SK-N-SH treated with all-trans-retinoic acid at 6 μM for 48 hours (cell line): ENCODE results near the gene DYNC1I1.

Source experiments
- ATAC-seq: fragments of 200-7000 bp; cut with Tn5 transposase; 3 replicates; pipeline ENCODE4 v1.9.1; 2020; ENCODE audit warnings: mild to moderate bottlenecking, moderate library complexity
- ARNTL ChIP-seq: fragments of 450-650 bp; formaldehyde crosslinking; IDR thresholded peaks from 2 replicates; pipeline ENCODE4 v1.5.0; 2020; ENCODE audit warnings: low read depth, mild to moderate bottlenecking, moderate library complexity, borderline replicate concordance
- BACH2 ChIP-seq: fragments of 250-450 bp; sonication (Bioruptor Pico); IDR thresholded peaks from 2 replicates; pipeline ENCODE4 v1.9.0; 2021; ENCODE audit warnings: mild to moderate bottlenecking, borderline replicate concordance
- CREB5 ChIP-seq: fragments of 250-450 bp; sonication (Bioruptor Pico); IDR thresholded peaks from 2 replicates; pipeline ENCODE4 v1.5.1; 2020; ENCODE audit warnings: low read depth, mild to moderate bottlenecking, moderate library complexity
- CSDC2 ChIP-seq: fragments of 250-450 bp; sonication (Bioruptor Pico); IDR thresholded peaks from 2 replicates; pipeline ENCODE4 v1.5.0; 2020; ENCODE audit warnings: mild to moderate bottlenecking, moderate library complexity
- ESRRG ChIP-seq: fragments of 250-450 bp; sonication (Bioruptor Pico); IDR thresholded peaks from 2 replicates; pipeline ENCODE4 v1.6.1; 2021; ENCODE audit warnings: mild to moderate bottlenecking
- GLIS3 ChIP-seq: fragments of 250-450 bp; sonication (Bioruptor Pico); IDR thresholded peaks from 2 replicates; pipeline ENCODE4 v1.5.0; 2020; ENCODE audit warnings: mild to moderate bottlenecking, moderate library complexity
- ISL1 ChIP-seq: fragments of 250-450 bp; sonication (Bioruptor Pico); IDR thresholded peaks from 2 replicates; pipeline ENCODE4 v2.1.2; 2022; ENCODE audit warnings: mild to moderate bottlenecking, moderate library complexity
- OSR1 ChIP-seq: fragments of 250-450 bp; sonication (Bioruptor Pico); IDR thresholded peaks from 2 replicates; pipeline ENCODE4 v1.8.0; 2022; ENCODE audit warnings: moderate library complexity, mild to moderate bottlenecking, inconsistent platforms
- PATZ1 ChIP-seq: fragments of 250-450 bp; sonication (Bioruptor Pico); IDR thresholded peaks from 2 replicates; pipeline ENCODE4 v1.8.0; 2020; ENCODE audit warnings: mild to moderate bottlenecking, moderate library complexity, borderline replicate concordance
- PPARA ChIP-seq: fragments of 250-450 bp; sonication (Bioruptor Pico); IDR thresholded peaks from 2 replicates; pipeline ENCODE4 v1.5.0; 2020; ENCODE audit warnings: mild to moderate bottlenecking, borderline replicate concordance
- SNAI2 ChIP-seq: fragments of 250-450 bp; sonication (Bioruptor Pico); IDR thresholded peaks from 2 replicates; pipeline ENCODE4 v1.5.0; 2020; ENCODE audit warnings: mild to moderate bottlenecking, moderate library complexity
- TCF4 ChIP-seq: fragments of 250-450 bp; sonication (Bioruptor Pico); IDR thresholded peaks from 2 replicates; pipeline ENCODE4 v1.8.0; 2021; ENCODE audit warnings: mild to moderate bottlenecking, moderate library complexity, borderline replicate concordance
- TOX ChIP-seq: fragments of 250-450 bp; sonication (Bioruptor Pico); IDR thresholded peaks from 2 replicates; pipeline ENCODE4 v1.8.0; 2021; ENCODE audit warnings: mild to moderate bottlenecking, moderate library complexity, borderline replicate concordance
- ZC3H10 ChIP-seq: fragments of 250-450 bp; sonication (Bioruptor Pico); IDR thresholded peaks from 2 replicates; pipeline ENCODE4 v1.5.1; 2021; ENCODE audit warnings: mild to moderate bottlenecking, moderate library complexity
- ZFP3 ChIP-seq: fragments of 250-450 bp; sonication (Bioruptor Pico); IDR thresholded peaks from 2 replicates; pipeline ENCODE4 v1.5.0; 2020; ENCODE audit warnings: mild to moderate bottlenecking, moderate library complexity
- ZFP30 ChIP-seq: fragments of 450-650 bp; formaldehyde crosslinking; IDR thresholded peaks from 2 replicates; pipeline ENCODE4 v1.5.0; 2022; ENCODE audit warnings: mild to moderate bottlenecking, moderate library complexity
- ZNF565 ChIP-seq: fragments of 450-650 bp; formaldehyde crosslinking; conservative IDR thresholded peaks from 2 replicates; pipeline ENCODE4 v1.5.0; 2020; ENCODE audit warnings: low read depth, mild to moderate bottlenecking, moderate library complexity
- ZNF70 ChIP-seq: fragments of 450-650 bp; formaldehyde crosslinking; IDR thresholded peaks from 2 replicates; pipeline ENCODE4 v1.5.0; 2020; ENCODE audit warnings: mild to moderate bottlenecking, moderate library complexity
- ZNF8 ChIP-seq: fragments of 450-650 bp; formaldehyde crosslinking; IDR thresholded peaks from 2 replicates; pipeline ENCODE4 v1.5.0; 2020; ENCODE audit warnings: mild to moderate bottlenecking, moderate library complexity
- TF ChIP-seq, protein P1 (sequence below): fragments of 250-450 bp; sonication (Bioruptor Pico); IDR thresholded peaks from 2 replicates; pipeline ENCODE4 v1.8.0; 2021; ENCODE audit warnings: low read depth, mild to moderate bottlenecking, moderate library complexity, borderline replicate concordance

DYNC1I1 gene

GRCh38 chr7:95758187-95758586 is 14.2 kb upstream of the DYNC1I1 start:
- TF ChIP-seq OSR1 (no peak), TCF4 (no peak), BACH2 (no peak), ZNF70 (CRISPR knock-in tag) (no peak), GLIS3 (CRISPR knock-in tag) (no peak), ESRRG (CRISPR knock-in tag) (no peak), CSDC2 (CRISPR knock-in tag) (no peak), TOX (CRISPR knock-in tag) (no peak), ZC3H10 (CRISPR knock-in tag) (no peak), CREB5 (CRISPR knock-in tag) (no peak), ZNF565 (CRISPR knock-in tag) (no peak), PPARA (no peak), ZNF8 (no peak), SNAI2 (CRISPR knock-in tag) (no peak), ZFP3 (CRISPR knock-in tag) (no peak), ISL1 (CRISPR knock-in tag) (no peak)
- TF ChIP-seq, protein P1, sequence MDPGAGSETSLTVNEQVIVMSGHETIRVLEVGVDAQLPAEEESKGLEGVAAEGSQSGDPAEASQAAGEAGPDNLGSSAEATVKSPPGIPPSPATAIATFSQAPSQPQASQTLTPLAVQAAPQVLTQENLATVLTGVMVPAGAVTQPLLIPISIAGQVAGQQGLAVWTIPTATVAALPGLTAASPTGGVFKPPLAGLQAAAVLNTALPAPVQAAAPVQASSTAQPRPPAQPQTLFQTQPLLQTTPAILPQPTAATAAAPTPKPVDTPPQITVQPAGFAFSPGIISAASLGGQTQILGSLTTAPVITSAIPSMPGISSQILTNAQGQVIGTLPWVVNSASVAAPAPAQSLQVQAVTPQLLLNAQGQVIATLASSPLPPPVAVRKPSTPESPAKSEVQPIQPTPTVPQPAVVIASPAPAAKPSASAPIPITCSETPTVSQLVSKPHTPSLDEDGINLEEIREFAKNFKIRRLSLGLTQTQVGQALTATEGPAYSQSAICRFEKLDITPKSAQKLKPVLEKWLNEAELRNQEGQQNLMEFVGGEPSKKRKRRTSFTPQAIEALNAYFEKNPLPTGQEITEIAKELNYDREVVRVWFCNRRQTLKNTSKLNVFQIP (CRISPR knock-in tag): no peak
- ATAC-seq: no peak

DNA sequence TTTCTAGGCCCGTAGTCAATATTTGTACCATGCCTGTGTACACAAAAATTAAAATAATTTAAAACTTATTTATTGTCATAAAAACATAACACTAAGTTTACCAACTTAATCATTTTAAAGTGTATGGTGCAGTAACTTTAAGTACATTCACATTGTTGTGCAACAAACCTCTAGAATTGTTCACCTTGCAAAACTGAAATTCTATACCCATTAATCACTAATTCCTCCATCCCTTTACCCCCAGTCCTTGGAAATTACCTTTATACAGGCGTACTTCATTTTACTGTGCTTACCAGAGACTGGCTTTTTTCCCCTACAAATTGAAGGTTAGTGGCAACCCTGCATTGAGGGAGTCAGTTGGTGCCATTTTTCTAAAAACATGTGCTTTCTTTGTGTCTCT is 6.3 kb upstream of the DYNC1I1 start:
- TF ChIP-seq, protein P1 (CRISPR knock-in tag): no peak
- TF ChIP-seq ZFP30 (CRISPR knock-in tag): no peak
- no peak for TF ChIP-seq BACH2
- no peak for TF ChIP-seq CREB5 (CRISPR knock-in tag)
- no peak for TF ChIP-seq GLIS3 (CRISPR knock-in tag)
- no peak for TF ChIP-seq ZC3H10 (CRISPR knock-in tag)
- TF ChIP-seq TCF4: no peak
- no peak for TF ChIP-seq PATZ1 (CRISPR knock-in tag)
- TF ChIP-seq ZFP3 (CRISPR knock-in tag): no peak
- no peak for TF ChIP-seq OSR1
- TF ChIP-seq ARNTL (CRISPR knock-in tag): no peak
- TF ChIP-seq CSDC2 (CRISPR knock-in tag): no peak
- TF ChIP-seq TOX (CRISPR knock-in tag): no peak
- no peak for ATAC-seq

DNA sequence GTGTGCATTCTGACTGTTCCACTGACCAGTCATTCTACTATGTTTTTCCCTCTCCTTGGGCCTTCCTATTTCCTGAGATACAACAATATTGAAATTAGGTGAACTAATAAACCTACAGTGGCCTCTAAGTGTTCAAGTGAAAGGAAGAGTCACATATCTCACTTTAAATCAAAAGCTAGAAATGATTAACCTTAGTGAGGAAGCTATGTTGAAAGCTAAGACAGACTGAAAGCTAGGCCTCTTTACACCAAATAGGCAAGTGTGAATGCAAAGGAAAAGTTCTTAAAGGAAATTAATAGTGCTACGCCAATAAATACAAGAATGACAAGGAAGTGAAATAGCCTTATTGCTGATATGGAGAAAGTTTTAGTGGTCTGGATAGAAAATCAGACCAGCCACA is 5.7 kb upstream of the DYNC1I1 start:
- TF ChIP-seq ARNTL (CRISPR knock-in tag) (no peak), CSDC2 (CRISPR knock-in tag) (no peak), CREB5 (CRISPR knock-in tag) (no peak), BACH2 (no peak)
- TF ChIP-seq, all 23 proteins: peak for 0
- no peak for ATAC-seq
